ENCODE results near the gene TRAPPC4. TPM values are rescaled to one million over a fixed set of nuclear protein-coding genes. Genes with fewer than 3 reads are reported as not detected.

The TRAPPC4 gene
- total and polyA plus RNA-seq, 8 donors, result 13.4 to 81.4 (median 31.8) TPM

Small RNA genes lying within 50 kb of the gene (small RNA-seq; reads per million reads assigned to genes)
- gene AP003392.2, result 0 reads per million in 4 donors
- gene RF00017, result 0 reads per million in 4 donors
- gene RF00019, result 0 reads per million in 4 donors

Other genes with a start within 250 kb of the TRAPPC4 start
- 100 to 1,000 TPM in 2 of 5 donors, 10 to 100 TPM in 3; 21.6 to 203 (median 99.3) TPM for gene DDX6, start 227.6 kb upstream of the TRAPPC4 start, total RNA-seq
- 10 to 100 TPM; 17.1 to 21.2 (median 18.4) TPM for gene DDX6, start 227.6 kb upstream of the TRAPPC4 start, polyA plus RNA-seq
- under 1 TPM in 1 of 5 donors, not detected in 4; 0.14 TPM for gene CXCR5, start 134.9 kb upstream of the TRAPPC4 start, total RNA-seq
- under 1 TPM; 0.12 to 0.60 (median 0.15) TPM for gene CXCR5, start 134.9 kb upstream of the TRAPPC4 start, polyA plus RNA-seq
- gene BCL9L, start 92.8 kb upstream of the TRAPPC4 start, total RNA-seq, result 10 to 100 TPM in 4 of 5 donors, 1 to 10 TPM in 1; 9.9 to 35.2 (median 20.4) TPM
- 10 to 100 TPM in 1 of 3 donors, 1 to 10 TPM in 2; 4.2 to 11.7 (median 6.0) TPM for gene BCL9L, start 92.8 kb upstream of the TRAPPC4 start, polyA plus RNA-seq
- not detected for gene UPK2, start 62.5 kb upstream of the TRAPPC4 start, total RNA-seq
- under 1 TPM in 1 of 3 donors, not detected in 2; 0.50 TPM for gene UPK2, start 62.5 kb upstream of the TRAPPC4 start, polyA plus RNA-seq
- not detected for gene FOXR1, start 47.0 kb upstream of the TRAPPC4 start, total RNA-seq
- not detected for gene FOXR1, start 47.0 kb upstream of the TRAPPC4 start, polyA plus RNA-seq
- 100 to 1,000 TPM in 1 of 5 donors, 10 to 100 TPM in 4; 34.8 to 310 (median 64.0) TPM for gene CENATAC, start 20.6 kb upstream of the TRAPPC4 start, total RNA-seq
- gene CENATAC, start 20.6 kb upstream of the TRAPPC4 start, polyA plus RNA-seq, result 10 to 100 TPM; 17.8 to 38.0 (median 18.0) TPM
- gene RPS25, start 423 bp upstream of the TRAPPC4 start, total RNA-seq, result 1,000 to 10,000 TPM in 3 of 5 donors, 100 to 1,000 TPM in 2; 157 to 2,308 (median 1,395) TPM
- 1,000 to 10,000 TPM; 2,403 to 3,218 (median 2,977) TPM for gene RPS25, start 423 bp upstream of the TRAPPC4 start, polyA plus RNA-seq
- gene SLC37A4, start 12.1 kb downstream of the TRAPPC4 start, total RNA-seq, result 100 to 1,000 TPM in 1 of 5 donors, 10 to 100 TPM in 4; 16.3 to 126 (median 23.5) TPM
- 10 to 100 TPM; 12.4 to 14.6 (median 13.0) TPM for gene SLC37A4, start 12.1 kb downstream of the TRAPPC4 start, polyA plus RNA-seq
- 100 to 1,000 TPM in 2 of 5 donors, 10 to 100 TPM in 3; 46.1 to 127 (median 80.0) TPM for gene HYOU1, start 38.4 kb downstream of the TRAPPC4 start, total RNA-seq
- 10 to 100 TPM; 12.7 to 57.2 (median 26.7) TPM for gene HYOU1, start 38.4 kb downstream of the TRAPPC4 start, polyA plus RNA-seq
- 100 to 1,000 TPM in 1 of 5 donors, 10 to 100 TPM in 3, 1 to 10 TPM in 1; 8.2 to 190 (median 21.1) TPM for gene VPS11, start 49.1 kb downstream of the TRAPPC4 start, total RNA-seq
- 10 to 100 TPM; 25.5 to 43.1 (median 40.9) TPM for gene VPS11, start 49.1 kb downstream of the TRAPPC4 start, polyA plus RNA-seq
- 10 to 100 TPM in 1 of 5 donors, 1 to 10 TPM in 3, not detected in 1; 3.8 to 15.9 (median 8.1) TPM for gene HMBS, start 66.1 kb downstream of the TRAPPC4 start, total RNA-seq
- 10 to 100 TPM; 23.0 to 25.0 (median 23.5) TPM for gene HMBS, start 66.1 kb downstream of the TRAPPC4 start, polyA plus RNA-seq
- gene DPAGT1, start 83.1 kb downstream of the TRAPPC4 start, total RNA-seq, result 10 to 100 TPM in 3 of 5 donors, 1 to 10 TPM in 2; 2.3 to 27.7 (median 13.2) TPM
- gene DPAGT1, start 83.1 kb downstream of the TRAPPC4 start, polyA plus RNA-seq, result 10 to 100 TPM; 14.4 to 28.5 (median 14.5) TPM
- gene C2CD2L, start 88.6 kb downstream of the TRAPPC4 start, total RNA-seq, result 10 to 100 TPM in 3 of 5 donors, 1 to 10 TPM in 2; 2.6 to 19.9 (median 13.4) TPM
- 1 to 10 TPM; 1.7 to 6.1 (median 2.4) TPM for gene C2CD2L, start 88.6 kb downstream of the TRAPPC4 start, polyA plus RNA-seq
- gene HINFP, start 102.8 kb downstream of the TRAPPC4 start, total RNA-seq, result 10 to 100 TPM; 17.1 to 80.8 (median 43.6) TPM
- 10 to 100 TPM in 2 of 3 donors, 1 to 10 TPM in 1; 9.2 to 11.9 (median 10.1) TPM for gene HINFP, start 102.8 kb downstream of the TRAPPC4 start, polyA plus RNA-seq
- gene ABCG4, start 130.3 kb downstream of the TRAPPC4 start, total RNA-seq, result under 1 TPM in 1 of 5 donors, not detected in 4; 0.37 TPM
- under 1 TPM in 2 of 3 donors, not detected in 1; 0.06 to 0.10 TPM for gene ABCG4, start 130.3 kb downstream of the TRAPPC4 start, polyA plus RNA-seq
- 100 to 1,000 TPM in 1 of 5 donors, 10 to 100 TPM in 3, 1 to 10 TPM in 1; 7.0 to 101 (median 17.9) TPM for gene NLRX1, start 150.0 kb downstream of the TRAPPC4 start, total RNA-seq
- 10 to 100 TPM in 1 of 3 donors, 1 to 10 TPM in 2; 3.8 to 10.4 (median 4.8) TPM for gene NLRX1, start 150.0 kb downstream of the TRAPPC4 start, polyA plus RNA-seq
- gene NHERF4, start 166.7 kb downstream of the TRAPPC4 start, total RNA-seq, result 100 to 1,000 TPM in 1 of 5 donors, 10 to 100 TPM in 1, 1 to 10 TPM in 2, not detected in 1; 3.3 to 130 (median 9.5) TPM
- 1 to 10 TPM in 2 of 3 donors, under 1 TPM in 1; 0.13 to 2.4 (median 2.1) TPM for gene NHERF4, start 166.7 kb downstream of the TRAPPC4 start, polyA plus RNA-seq
- gene CBL, start 187.6 kb downstream of the TRAPPC4 start, total RNA-seq, result 10 to 100 TPM in 4 of 5 donors, 1 to 10 TPM in 1; 1.4 to 13.8 (median 11.7) TPM
- 1 to 10 TPM; 2.7 to 4.2 (median 3.0) TPM for gene CBL, start 187.6 kb downstream of the TRAPPC4 start, polyA plus RNA-seq